Astrocyte (in vitro differentiated cells and primary cell): ENCODE data around the gene MOB1A. TPM values are rescaled to one million over a fixed set of nuclear protein-coding genes. Genes with fewer than 3 reads are reported as not detected.
"Not testable (repeated sequence)": the region's sequence is repeated elsewhere in the genome, so short reads cannot be mapped to it uniquely, and the experiment has no call there.

Experiments used
- DNase-seq: peaks from one replicate; pipeline ENCODE4 v3.0.0-alpha.2; 2010; ENCODE audit warnings: low read depth
- FAIRE-seq: peaks from 2 replicates; lab custom pipeline; 2011; peaks lifted over from hg19 to GRCh38; lab: Jason Lieb, UNC
- H2AFZ ChIP-seq: 2 replicates; pipeline ENCODE4 v1.6.0; 2012; ENCODE audit warnings: low read depth, low read length, inconsistent platforms
- H3K27ac ChIP-seq: 2 replicates; pipeline ENCODE4 v1.5.1; 2011; ENCODE audit warnings: low read depth, low read length, inconsistent platforms
- H3K27me3 ChIP-seq: 2 replicates; pipeline ENCODE4 v1.6.0; 2011; ENCODE audit warnings: low read length, inconsistent platforms; ENCODE audit not compliant: insufficient read depth
- H3K36me3 ChIP-seq: 2 replicates; pipeline ENCODE4 v1.5.1; 2011; ENCODE audit warnings: low read length, inconsistent platforms; ENCODE audit not compliant: insufficient read depth
- H3K4me1 ChIP-seq: 2 replicates; pipeline ENCODE4 v1.5.1; 2011; ENCODE audit warnings: low read length, inconsistent platforms; ENCODE audit not compliant: insufficient read depth
- H3K4me2 ChIP-seq: 2 replicates; pipeline ENCODE4 v1.6.0; 2012; ENCODE audit warnings: low read length, inconsistent platforms
- H3K4me3 ChIP-seq: 2 replicates; pipeline ENCODE4 v1.5.1; 2011; ENCODE audit warnings: low read depth, mild to moderate bottlenecking, low read length, inconsistent platforms; ENCODE audit not compliant: insufficient read depth
- H3K79me2 ChIP-seq: 2 replicates; pipeline ENCODE4 v1.6.0; 2012; ENCODE audit warnings: mild to moderate bottlenecking, low read length, inconsistent platforms; ENCODE audit not compliant: insufficient read depth
- H3K9ac ChIP-seq: 2 replicates; pipeline ENCODE4 v1.6.0; 2012; ENCODE audit warnings: mild to moderate bottlenecking, low read length, inconsistent platforms
- H3K9me3 ChIP-seq: 2 replicates; pipeline ENCODE4 v1.5.1; 2012; ENCODE audit warnings: low read depth, mild to moderate bottlenecking, low read length, inconsistent platforms; ENCODE audit not compliant: insufficient read depth
- H4K20me1 ChIP-seq: 2 replicates; pipeline ENCODE4 v1.6.0; 2012; ENCODE audit warnings: low read length, inconsistent platforms; ENCODE audit not compliant: insufficient read depth
- H3K27ac Mint-ChIP-seq: one replicate; pipeline ENCODE4 v1.8.0; 2021; ENCODE audit warnings: mild to moderate bottlenecking, mixed read lengths; ENCODE audit not compliant: unreplicated experiment
- H3K27me3 Mint-ChIP-seq: one replicate; pipeline ENCODE4 v1.8.0; 2021; ENCODE audit warnings: low read depth, mixed read lengths; ENCODE audit not compliant: unreplicated experiment
- H3K36me3 Mint-ChIP-seq: one replicate; pipeline ENCODE4 v1.8.0; 2021; ENCODE audit warnings: low read depth, mixed read lengths; ENCODE audit not compliant: unreplicated experiment
- H3K4me1 Mint-ChIP-seq: one replicate; pipeline ENCODE4 v1.8.0; 2021; ENCODE audit warnings: low read depth, mixed read lengths; ENCODE audit not compliant: unreplicated experiment
- H3K4me3 Mint-ChIP-seq: one replicate; pipeline ENCODE4 v1.8.0; 2021; ENCODE audit warnings: mild to moderate bottlenecking, moderate library complexity, mixed read lengths; ENCODE audit not compliant: unreplicated experiment
- H3K9me3 Mint-ChIP-seq: one replicate; pipeline ENCODE4 v1.8.0; 2021; ENCODE audit warnings: mild to moderate bottlenecking, mixed read lengths; ENCODE audit not compliant: unreplicated experiment
- EZH2 ChIP-seq: IDR thresholded peaks from 2 replicates; pipeline ENCODE4 v1.6.1; 2012; ENCODE audit warnings: mild to moderate bottlenecking, low read length, inconsistent platforms; ENCODE audit not compliant: insufficient read depth
- total RNA-seq: library from RNA; stranded (reverse); gene quantifications from 2 replicates; pipeline ENCODE4 v1.2.1, GENCODE V29; 2021
- TF ChIP-seq, protein P1 (sequence below): IDR thresholded peaks from 2 replicates; pipeline ENCODE4 v1.5.1; 2011; ENCODE audit warnings: low read depth, mild to moderate bottlenecking, inconsistent platforms, low read length, moderate library complexity; ENCODE audit not compliant: insufficient read depth

MOB1A gene
- total RNA-seq, 1 donor from 2014 or later = 116 TPM

DNA sequence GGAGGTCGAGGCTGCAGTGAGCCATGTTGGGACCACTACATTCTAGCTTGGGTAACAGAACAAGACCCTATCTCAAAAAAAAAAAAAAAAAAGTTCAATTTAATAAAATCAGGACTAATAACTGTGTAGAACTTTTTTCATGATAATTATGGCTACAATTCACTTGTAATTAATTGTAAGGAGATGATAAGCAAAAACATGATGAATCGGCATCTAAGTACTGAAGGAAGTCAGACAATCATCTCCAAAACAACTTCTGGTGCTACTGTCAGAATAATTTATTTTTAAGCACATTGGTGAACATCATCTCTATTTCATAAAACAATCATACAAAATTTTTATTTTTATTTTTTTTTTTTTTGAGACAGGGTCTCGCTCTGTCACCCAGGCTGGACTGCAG is 10.0 kb upstream of the MOB1A start:
- Histone ChIP-seq H3K4me3 (no peak overlapping the region), H3K4me2 (no peak overlapping the region), H3K9me3 (no peaks in the 10 kb centered on the region), H4K20me1 (no peaks in the 10 kb centered on the region), H3K27ac (no peak overlapping the region), H3K79me2 (no peaks in the 10 kb centered on the region), H3K36me3 (no peaks in the 10 kb centered on the region), H3K4me1 (no peaks in the 10 kb centered on the region), H3K9ac (no peak overlapping the region), H3K27me3 (peaks cover 6% of the 10 kb centered on the region), H2AFZ (no peak overlapping the region)
- H3K27me3 Mint-ChIP-seq = peaks cover 7% of the 10 kb centered on the region
- H3K36me3 Mint-ChIP-seq = peaks cover 3% of the 10 kb centered on the region
- FAIRE-seq = no peak
- H3K4me1 Mint-ChIP-seq = peaks cover 8% of the 10 kb centered on the region
- no peaks in the 10 kb centered on the region for H3K9me3 Mint-ChIP-seq
- no peak overlapping the region for H3K4me3 Mint-ChIP-seq
- no peak for DNase-seq
- H3K27ac Mint-ChIP-seq = no peak overlapping the region
- TF ChIP-seq EZH2 = no peak
- TF ChIP-seq, protein P1, sequence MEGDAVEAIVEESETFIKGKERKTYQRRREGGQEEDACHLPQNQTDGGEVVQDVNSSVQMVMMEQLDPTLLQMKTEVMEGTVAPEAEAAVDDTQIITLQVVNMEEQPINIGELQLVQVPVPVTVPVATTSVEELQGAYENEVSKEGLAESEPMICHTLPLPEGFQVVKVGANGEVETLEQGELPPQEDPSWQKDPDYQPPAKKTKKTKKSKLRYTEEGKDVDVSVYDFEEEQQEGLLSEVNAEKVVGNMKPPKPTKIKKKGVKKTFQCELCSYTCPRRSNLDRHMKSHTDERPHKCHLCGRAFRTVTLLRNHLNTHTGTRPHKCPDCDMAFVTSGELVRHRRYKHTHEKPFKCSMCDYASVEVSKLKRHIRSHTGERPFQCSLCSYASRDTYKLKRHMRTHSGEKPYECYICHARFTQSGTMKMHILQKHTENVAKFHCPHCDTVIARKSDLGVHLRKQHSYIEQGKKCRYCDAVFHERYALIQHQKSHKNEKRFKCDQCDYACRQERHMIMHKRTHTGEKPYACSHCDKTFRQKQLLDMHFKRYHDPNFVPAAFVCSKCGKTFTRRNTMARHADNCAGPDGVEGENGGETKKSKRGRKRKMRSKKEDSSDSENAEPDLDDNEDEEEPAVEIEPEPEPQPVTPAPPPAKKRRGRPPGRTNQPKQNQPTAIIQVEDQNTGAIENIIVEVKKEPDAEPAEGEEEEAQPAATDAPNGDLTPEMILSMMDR = no peak

DNA sequence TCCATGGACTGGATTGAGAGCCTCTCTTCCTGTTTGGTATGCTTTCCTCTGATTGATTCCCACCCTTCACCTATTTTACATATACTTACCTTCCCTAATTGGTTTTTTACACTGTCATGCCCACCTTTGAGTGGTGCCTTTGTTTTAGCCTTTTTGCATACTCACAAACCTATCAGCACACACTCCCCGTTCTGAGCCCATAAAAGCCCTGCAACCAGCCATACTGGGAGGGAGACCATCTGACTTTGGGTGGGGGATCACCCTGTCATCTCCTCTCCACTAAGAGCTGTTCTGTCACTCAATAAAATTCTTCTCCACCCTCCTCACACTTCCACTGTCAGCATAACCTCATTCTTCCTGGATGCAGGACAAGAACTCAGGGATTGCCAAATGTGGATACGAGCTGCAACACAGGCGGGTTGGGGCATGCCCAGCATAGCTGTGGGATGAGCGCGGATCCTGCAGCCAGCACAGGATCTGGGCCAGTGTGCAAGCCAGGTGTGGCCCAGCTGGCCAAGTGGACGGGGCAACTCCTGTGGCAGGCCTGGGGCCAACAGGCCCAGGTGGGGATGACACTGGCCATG is 9.4 kb upstream of the MOB1A start:
- H3K27ac Mint-ChIP-seq = peak overlapping the region; percentile 91
- H4K20me1 ChIP-seq = no peaks in the 10 kb centered on the region
- H3K4me3 Mint-ChIP-seq = peak overlapping the region; percentile 52
- H3K27ac ChIP-seq = no peak overlapping the region
- no peak for TF ChIP-seq EZH2
- TF ChIP-seq, protein P1 = no peak
- H3K9ac ChIP-seq = no peak overlapping the region
- FAIRE-seq = no peak
- no peaks in the 10 kb centered on the region for H3K4me1 ChIP-seq
- no peaks in the 10 kb centered on the region for H3K9me3 ChIP-seq
- no peaks in the 10 kb centered on the region for H3K9me3 Mint-ChIP-seq
- peaks cover 8% of the 10 kb centered on the region for H3K27me3 Mint-ChIP-seq
- peaks cover 3% of the 10 kb centered on the region for H3K36me3 Mint-ChIP-seq
- H3K36me3 ChIP-seq = no peaks in the 10 kb centered on the region
- H3K27me3 ChIP-seq = peaks cover 6% of the 10 kb centered on the region
- H3K4me3 ChIP-seq = no peak overlapping the region
- no peaks in the 10 kb centered on the region for H3K79me2 ChIP-seq
- peak; percentile 70 for DNase-seq
- no peak overlapping the region for H3K4me2 ChIP-seq
- H3K4me1 Mint-ChIP-seq = peaks cover 8% of the 10 kb centered on the region
- H2AFZ ChIP-seq = peak overlapping the region; percentile 48

DNA sequence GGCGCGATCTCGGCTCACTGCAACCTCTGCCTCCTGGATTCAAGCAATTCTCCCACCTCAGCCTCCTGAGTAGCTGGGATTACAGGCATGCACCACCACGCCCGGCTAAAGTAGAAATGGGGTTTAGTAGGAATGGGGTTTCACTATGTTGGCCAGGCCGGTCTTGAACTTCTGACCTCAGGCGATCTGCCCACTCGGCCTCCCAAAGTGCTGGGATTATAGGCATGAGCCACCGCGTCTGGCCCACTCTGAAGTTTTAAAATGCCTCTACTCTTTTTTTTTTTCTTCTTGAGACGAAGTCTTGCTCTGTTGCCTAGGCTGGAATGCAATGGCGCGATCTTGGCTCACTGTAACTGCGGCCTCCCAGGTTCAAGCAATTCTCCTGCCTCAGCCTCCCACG is 8.0 kb upstream of the MOB1A start:
- not testable (repeated sequence) for H3K27me3 ChIP-seq, H4K20me1 ChIP-seq, H3K79me2 ChIP-seq, H2AFZ ChIP-seq, H3K4me3 Mint-ChIP-seq, H3K4me1 Mint-ChIP-seq, H3K36me3 Mint-ChIP-seq, H3K4me1 ChIP-seq, H3K4me3 ChIP-seq, H3K9me3 Mint-ChIP-seq, H3K9me3 ChIP-seq, H3K9ac ChIP-seq, H3K4me2 ChIP-seq, H3K27me3 Mint-ChIP-seq, FAIRE-seq, H3K27ac ChIP-seq, H3K36me3 ChIP-seq, DNase-seq
- peak overlapping the region; percentile 53 for H3K27ac Mint-ChIP-seq
